HCEC 1CT (cell line): Measurements from ENCODE around the gene NFATC3.
A peak's percentile ranks its signal among the peaks of the same experiment; 100 is the strongest.
"Not testable (repeated sequence)": the region's sequence is repeated elsewhere in the genome, so short reads cannot be mapped to it uniquely, and the experiment has no call there.

Source experiments
- DNase-seq: peaks from one replicate; pipeline ENCODE4 v3.0.0-alpha.2; 2017

NFATC3 gene

DNA sequence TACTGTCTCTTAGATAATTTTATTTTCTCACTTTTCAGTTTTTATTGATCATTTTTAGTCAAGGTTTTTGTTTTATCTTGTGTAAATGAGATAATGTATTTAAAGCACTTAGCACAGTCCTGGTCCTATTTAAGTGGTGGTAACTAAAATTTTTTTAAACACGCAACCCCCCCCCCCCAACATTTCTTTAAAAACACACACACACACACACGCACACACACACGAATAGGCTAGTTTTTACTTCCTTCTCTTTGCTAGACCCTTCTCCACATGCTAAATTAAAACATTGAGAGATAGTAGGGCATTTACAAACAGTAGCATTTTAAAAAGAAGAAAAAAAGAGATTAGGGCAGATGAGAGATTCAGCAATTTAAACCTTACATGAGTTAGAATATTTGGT is 5.0 kb downstream of the NFATC3 start:
- no peak for DNase-seq

DNA sequence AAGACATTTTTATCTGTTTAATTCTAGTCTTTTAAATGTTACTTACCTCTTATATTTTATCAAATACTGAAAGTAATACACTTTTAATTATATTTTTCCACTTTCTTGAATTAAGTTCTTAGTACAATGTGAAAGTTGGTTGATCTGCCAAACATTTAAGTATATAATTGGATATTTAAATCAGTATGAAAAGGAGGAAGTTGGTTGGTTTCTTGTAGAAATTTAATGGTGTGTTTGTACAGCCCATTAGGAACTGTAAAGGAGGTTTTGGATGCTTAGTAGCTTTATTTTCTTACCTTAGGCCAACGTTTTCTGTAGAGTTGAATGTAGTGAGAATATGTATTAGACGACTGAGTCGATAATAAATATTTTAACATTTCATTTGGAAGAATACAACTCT is 5.4 kb downstream of the NFATC3 start:
- no peak for DNase-seq

DNA sequence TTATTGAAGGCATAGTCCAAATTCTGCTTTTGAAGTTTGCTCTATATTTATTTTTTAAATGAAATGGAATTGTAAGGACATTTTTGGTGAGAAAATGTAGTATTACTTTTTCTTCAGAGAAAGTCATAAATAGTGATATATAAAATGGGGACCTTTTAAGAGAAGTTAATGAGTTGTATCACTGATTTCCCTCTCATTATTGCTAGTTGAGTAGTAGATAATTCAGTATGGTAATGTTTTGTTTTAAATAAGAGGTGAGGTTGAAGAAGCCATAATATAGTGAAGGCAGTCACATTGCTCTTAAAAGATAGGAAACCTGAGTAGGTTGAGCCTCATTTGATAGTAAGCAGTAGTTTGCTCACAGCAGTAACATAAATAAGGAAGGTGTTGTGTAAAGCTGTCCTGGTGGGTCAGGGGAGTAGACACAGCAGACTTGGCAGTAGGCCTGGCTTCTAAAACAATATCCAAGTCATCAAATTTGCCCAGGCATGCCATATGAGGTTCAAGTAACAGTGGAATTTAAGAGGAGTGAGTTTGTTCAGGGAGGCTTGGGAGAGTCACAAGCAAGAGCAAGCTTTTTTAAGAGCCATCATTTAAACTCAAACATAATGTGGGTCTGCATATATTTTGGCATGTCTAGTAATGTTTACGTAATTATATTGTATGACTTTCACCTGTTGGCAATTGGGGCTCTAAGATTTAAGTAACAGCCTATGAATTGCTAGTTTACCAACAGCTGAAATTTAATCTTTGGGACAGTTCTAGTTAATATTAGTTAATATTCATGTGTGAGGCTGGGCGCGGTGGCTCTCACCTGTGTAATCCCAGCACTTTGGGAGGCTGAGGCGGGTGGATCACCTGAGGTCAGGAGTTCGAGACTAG is 6.5 kb downstream of the NFATC3 start:
- DNase-seq: peak; percentile 19

DNA sequence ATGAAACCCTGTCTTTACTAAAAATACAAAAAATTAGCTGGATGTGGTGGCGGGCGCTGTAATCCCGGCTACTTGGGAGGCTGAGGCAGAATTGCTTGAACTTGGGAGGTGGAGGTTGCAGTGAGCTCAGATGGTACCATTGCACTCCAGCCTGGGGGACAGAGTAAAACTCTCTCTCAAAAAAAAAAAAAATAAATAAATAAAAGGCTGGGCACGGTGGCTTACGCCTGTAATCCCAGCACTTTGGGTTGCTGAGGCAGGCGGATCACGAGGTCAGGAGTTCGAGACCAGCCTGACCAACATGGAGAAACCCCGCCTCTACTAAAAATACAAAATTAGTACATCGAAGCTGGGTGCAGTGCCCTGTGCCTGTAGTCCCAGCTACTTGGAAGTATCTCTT is 7.1 kb downstream of the NFATC3 start:
- DNase-seq: not testable (repeated sequence)

DNA sequence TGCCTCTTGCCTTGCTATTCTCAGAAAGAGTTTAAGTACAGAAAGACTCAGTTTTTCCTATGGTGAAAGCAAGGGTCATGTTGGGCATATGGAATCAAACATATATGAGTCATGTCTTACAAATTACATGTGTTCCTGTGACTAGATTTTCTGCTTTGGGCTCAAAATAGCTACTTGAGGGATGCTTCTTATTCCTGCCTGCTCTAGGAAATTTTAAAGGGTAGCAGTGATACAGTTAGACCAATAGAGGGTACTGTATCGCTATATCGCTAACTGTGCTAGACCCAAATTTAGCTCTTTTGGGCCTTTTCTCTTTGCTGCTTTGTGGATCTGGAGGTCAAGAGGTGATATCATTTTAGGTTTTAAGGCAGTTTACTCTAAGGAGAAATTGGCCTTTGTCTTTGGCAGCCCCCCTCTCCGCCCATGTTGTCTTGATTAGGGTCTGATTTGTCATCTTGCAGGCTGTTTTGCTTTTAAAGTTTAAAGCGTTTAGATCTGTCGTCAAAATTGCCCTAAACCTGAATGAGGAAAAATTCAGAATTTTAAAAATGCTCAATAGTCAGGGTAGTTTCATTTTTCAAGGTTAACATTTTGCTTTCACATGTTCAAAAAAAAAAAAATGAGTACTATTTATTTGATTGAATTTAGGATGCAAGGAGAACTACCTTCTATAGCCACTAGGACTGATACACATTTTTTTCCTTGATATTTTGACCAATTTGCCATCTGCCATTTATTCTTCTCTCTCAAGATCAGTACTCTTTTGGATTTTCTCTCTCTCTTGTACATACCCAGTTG is 8.8 kb downstream of the NFATC3 start:
- peak; percentile 80 for DNase-seq

DNA sequence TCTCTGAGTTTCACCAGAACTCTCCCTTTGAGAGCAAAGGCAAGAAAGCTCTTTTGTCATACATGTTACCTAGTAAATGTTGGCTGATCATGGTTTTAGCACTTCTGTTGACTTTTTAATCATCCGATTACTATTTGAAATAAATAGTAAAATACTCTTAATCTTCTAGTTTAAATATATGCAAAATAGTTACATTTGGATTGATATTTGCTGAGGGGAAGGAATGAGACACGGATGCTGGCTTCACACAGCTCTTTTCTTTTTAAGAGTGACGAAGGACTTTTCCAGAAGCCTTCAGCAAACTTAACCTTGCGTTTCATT is 9.4 kb downstream of the NFATC3 start:
- DNase-seq: no peak

DNA sequence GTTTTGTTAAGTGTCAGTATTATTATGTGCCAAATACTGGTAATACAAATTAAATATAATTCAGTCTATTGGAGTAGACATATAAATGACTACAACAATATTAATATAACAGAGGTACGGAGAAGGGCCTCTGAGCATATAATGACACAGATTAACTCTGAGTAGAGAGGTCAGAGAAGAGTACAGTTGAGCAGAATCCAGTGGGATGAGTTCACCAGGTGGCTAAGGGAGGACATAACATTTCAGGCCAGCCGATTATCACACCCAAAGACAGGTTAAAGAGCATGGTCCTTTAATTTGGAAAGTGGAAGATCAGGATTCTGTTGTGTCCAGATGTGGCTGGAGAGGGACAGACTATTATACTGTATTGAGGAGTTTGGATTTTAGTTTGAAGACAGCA is 11.3 kb downstream of the NFATC3 start:
- no peak for DNase-seq

DNA sequence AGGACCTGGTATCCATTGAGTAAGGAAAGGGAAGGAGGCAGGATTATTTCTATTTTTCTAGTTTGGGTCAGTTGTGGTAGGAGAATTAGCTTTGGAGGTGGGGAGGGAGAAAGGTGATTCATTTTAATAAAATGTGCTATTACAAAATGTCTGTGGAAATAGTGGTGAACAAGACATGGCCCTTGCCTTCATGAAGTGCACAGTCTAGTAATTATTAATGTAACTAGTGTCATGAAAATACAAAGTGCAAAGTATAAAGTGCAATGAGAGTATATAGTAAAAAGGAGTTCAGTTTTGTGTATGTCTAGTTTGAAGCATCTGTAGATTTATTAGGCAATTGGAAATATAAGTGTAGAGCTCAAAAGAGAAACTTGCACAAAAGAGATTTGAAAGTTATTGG is 11.9 kb downstream of the NFATC3 start:
- no peak for DNase-seq

DNA sequence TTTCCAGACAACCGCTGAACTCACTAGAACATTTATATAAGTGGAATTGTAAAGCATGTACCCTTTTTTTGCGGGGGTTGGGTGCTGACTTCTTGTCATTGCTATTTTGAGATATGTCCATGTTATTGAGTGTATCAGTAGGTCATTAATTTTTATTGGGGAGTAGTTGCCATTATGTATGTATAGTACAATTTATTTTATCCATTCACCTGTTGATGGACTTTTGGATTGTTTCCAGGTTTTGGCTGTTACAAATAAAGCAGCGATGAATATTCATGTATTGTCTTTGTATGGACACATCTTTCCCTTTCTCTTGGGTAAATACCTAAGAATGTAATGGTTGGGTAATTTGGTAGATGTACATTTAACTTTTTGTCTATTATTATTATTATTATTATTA is 12.7 kb downstream of the NFATC3 start:
- DNase-seq: no peak

DNA sequence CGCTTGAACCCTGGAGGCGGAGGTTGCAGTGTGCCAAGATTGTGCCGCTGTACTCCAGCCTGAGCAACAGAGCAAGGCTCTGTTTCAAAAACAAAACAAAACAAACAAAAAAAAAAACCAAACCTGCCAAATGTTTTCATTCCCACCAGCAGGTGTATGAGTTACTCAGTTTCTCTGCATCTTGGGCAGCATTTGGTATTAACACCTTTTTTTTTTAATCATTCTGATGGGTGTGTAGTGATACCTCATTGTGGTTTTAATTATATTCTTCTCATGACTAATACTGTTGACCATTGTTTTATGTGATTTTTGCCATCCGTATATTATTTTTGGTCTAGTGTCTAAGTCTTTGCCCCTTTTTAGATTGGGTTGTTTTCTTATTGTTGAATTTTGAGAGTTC is 15.3 kb downstream of the NFATC3 start:
- DNase-seq: no peak

DNA sequence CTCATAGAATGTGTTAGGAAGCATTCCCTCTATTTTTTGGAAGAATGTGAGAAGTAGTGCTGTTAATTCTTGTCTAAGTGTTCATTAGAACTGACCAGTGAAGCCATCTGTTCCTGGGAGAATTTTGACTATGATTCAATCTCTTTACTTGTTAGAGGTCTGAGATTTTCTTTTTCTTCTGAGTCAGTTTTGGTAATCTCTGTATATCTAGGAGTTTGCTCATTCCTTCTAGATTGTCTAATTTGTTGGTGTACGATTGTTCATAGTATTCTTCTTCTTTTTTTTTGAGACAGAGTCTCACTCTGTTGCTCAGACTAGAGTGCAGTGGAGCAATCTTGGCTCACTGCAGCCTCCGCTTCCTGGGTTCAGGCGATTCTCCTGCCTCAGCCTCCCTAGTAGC is 20.4 kb downstream of the NFATC3 start:
- no peak for DNase-seq

DNA sequence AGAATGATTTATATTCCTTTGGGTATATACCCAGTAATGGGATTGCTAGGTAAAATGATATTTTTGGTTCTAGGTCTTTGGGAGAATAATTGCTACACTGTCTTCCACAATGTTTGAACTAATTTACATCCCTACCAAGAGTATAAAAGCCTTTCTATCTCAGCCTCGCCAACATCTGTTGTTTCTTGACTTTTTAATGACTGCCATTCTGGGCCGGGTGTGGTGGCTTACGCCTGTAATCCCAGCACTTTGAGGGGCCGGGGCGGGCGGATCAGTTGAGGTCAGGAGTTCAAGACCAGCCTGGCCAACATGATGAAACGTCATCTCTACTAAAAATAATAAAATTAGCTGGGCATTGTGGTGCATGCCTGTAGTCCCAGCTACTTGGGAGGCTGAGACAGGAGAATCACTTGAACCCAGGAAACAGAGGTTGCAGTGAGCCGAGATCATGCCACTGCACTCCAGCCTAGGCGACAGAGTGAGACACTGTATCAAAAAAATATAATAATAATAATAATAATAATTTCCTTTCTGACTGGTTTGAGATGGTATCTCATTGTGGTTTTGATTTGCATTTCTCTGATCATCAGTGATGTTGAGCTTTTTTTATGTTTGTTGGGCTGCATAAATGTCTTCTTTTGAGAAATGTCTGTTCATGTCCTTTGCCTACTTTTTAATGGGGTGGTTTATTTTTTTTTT is 22.2 kb downstream of the NFATC3 start:
- DNase-seq: not testable (repeated sequence)

DNA sequence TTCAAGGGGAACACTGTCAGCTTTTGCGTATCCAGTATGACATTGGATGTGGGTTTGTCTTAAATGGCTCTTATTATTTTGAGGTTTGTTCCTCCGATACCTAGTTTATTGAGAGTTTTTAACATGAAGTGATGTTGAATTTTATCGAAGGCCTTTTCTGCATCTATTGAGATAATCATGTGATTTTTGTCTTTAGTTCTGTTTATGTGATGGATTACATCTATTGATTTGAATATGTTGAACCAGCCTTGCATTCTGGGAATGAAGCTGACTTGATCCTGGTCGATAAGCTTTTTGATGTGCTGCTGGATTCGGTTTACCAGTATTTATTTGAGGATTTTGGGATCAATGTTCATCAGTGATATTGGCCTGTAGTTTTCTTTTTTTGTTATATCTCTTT is 24.0 kb downstream of the NFATC3 start:
- not testable (repeated sequence) for DNase-seq

DNA sequence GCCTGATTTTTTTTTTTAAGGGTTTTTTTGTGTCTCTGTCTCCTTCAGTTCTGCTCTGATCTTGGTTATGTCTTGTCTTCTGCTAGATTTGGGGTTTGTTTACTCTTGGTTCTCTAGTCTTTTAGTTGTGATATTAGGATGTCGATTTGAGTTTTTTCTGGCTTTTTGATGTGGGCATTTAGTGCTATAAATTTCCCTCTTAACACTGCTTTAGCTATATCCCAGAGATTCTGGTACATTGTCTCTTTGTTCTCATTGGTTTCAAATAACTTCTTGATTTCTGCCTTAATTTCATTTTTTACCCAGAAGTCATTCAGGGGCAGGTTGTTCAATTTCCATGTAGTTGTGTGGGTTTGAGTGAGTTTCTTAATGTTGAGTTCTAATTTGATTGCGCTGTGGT is 25.4 kb downstream of the NFATC3 start:
- not testable (repeated sequence) for DNase-seq

DNA sequence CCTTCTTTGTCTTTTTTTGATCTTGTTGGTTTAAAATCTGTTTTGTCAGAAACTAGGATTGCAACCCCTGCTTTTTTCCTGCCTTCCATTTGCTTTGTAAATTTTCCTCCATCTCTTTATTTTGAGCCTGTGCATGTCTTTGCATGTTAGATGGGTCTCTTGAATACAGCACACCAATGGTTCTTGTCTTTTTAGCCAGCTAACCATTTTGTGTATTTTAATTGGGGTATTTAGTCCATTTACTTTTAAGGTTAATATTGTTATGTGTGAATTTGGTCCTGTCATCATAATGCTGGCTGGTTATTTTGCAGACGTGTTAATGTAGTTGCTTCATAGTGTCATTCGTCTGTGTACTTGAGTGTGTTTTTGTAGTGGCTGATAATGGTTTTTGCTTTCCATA is 26.2 kb downstream of the NFATC3 start:
- no peak for DNase-seq

DNA sequence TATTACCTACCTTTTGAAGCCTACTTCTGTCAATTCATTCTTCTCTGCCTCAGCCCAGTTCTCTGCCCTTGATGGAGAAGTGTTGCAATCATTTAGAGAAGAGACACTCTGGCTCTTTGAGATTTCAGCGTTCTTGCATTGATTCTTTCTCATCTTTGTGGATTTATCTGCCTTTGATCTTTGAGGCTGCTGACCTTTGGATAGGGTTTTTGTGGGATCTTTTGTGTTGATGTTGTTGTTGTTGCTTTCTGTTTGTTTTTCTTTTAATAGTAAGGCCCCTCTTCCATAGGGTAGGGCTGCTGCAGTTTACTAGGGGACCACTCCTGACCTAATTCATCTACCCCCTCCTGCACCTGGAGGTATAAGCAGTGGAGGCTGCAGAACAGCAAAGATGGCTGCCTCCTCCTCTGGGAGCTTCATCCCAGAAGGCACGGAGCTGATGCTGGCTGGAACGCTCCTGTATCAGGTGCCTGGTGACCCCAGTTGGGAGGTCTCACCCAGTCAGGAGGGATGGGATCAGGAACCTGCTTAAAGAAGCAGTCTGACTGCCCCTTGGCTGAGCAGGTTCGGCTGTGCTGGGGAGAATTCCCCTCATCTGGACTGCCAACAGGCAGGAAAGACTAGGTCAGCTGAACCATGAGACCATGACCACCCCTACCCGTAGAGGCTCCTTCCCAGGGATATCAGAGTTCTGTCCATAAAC is 28.0 kb downstream of the NFATC3 start:
- DNase-seq: no peak

DNA sequence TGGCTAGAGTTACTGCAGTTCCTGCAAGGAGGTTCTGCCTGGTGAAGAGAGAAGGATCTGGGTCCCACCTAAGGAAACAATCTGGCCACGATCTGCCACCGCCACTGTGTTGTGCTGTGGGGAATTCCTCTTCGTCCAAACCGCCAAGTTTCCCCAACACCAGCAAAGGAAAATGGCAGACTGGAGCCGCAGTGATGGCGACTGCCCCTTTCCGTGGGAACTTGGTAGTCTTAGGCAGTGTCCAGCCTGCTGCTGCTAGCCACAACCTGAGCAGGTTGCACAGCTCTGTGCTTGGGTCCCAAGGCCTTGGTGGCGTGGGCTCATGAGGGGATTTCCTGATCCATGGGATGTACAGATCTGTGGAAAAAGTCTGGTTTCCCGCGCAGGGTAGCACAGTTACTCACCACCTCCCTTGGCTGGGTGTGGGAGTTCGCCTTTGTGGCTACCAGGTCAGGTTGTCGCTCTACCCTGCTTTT is 28.6 kb downstream of the NFATC3 start:
- no peak for DNase-seq

DNA sequence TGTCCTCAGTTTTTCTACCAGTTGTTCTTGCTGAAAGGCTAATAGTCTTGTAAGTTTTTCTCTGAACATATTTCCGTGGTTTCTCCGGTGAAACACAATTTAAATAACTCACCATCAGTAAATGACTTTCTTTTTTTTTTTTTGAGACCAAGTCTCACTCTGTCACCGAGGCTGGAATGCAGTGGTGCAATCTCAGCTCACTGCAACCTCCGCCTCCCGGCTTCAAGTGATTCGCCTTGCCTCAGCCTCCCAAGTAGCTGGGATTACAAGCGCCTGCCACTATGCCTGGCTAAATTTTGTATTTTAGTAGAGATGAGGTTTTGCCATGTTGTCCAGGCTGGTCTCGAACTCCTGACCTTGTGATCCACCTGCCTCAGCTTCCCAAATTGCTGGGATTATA is 29.8 kb downstream of the NFATC3 start:
- DNase-seq: not testable (repeated sequence)

DNA sequence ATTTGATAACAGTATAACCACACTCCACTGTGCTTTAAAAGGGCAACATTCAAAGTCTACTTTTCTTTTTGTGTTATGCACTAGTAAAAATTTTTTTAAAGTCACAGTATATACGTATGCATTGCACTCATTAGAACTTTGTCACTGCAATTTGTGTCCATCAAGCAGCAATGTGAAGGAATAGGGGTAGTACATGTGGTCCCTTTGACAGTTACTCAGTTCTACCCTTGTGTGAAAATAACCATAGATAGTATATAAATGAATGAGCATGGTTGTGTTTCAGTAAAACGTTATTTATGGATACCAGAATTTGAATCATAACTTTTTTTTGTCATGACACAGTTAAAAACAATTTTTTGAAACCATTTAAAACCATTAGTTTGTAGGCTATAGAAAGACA is 30.7 kb downstream of the NFATC3 start:
- DNase-seq: no peak

DNA sequence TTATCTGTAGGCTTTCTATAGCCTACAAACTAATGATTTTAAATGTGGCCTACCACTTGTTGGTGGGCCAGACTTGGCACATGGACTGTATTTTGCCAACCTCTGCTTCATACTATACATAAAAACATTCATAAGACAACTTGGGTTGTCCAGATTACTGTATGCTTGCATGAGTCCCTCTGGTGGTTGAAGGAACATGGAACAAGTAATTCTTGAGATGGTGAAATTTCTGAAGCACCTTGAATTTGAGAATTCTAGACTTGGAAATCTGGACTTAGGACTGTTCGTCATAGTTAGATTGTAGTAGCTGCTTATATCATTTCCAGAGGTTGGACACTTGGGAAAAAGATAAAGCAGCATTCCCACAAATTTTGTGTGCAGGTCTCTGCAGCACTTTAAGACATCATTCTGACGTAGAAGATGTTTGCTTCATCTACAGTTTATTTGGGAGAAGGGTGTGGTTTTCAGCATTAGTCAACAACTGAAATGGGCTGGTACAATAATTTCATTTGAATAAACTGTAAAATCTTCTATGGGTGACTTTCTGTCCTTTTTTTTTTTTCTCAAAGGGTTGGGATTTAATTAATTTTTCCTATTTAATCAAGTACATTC is 31.2 kb downstream of the NFATC3 start:
- peak; percentile 40 for DNase-seq

DNA sequence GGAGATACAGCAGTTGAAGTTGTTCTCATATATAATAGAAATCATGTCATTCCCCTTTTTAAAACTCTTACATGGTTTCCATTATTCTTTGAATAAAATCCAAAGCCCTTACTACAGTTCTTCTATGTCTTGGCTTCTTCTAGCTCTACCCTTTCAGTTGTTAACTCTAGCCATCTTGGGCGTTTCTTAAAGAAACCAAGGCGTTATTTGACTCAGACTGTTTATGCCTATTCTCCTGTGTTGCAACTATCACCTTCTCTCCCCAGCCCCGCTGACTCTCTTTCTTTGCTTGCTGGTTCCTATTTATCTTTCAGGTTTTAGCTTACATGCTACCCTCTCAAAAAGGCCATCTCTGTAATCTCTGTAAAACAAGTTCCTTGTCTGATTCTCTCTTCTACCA is 32.7 kb downstream of the NFATC3 start:
- no peak for DNase-seq

DNA sequence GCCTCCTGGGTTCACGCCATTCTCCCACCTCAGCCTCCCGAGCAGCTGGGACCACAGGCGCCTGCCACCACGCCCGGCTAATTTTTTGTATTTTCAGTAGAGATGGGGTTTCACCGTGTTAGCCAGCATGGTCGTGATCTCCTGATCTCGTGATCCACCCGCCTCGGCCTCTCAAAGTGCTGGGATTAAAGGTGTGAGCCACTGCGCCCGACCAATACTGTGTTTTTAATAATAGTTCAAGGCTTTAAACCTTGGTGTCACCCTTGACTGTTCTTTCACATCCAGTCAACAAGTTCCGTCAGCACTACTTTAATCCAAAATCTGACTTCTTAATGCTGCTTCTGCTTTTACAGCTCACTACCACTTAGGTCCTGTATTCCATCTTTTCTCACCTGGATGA is 33.8 kb downstream of the NFATC3 start:
- DNase-seq: not testable (repeated sequence)

DNA sequence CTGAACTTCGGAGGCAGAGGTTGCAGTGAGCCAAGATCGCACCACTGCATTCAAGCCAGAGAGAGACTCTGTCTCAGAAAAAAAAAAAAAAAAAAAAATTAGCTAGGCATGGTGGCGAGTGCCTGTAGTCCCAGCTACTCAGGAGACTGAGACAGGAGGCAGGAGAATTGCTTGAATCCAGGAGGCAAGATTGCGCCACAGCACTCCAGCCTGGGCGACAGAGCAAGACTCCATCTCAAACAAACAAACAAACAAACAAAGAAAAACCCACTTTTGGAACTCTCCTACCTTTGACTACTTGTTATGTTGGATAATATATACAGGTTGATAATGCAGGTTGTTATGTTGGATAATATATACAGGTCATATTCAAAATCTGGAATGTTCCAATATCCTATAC is 35.3 kb downstream of the NFATC3 start:
- DNase-seq: not testable (repeated sequence)
